A549 (cell line): ENCODE measurements around the gene KDM4B. TPM values are rescaled to one million over a fixed set of nuclear protein-coding genes. Genes with fewer than 3 reads are reported as not detected.
"Not testable (repeated sequence)": the region's sequence is repeated elsewhere in the genome, so short reads cannot be mapped to it uniquely, and the experiment has no call there.

ENCODE experiments used
- ATAC-seq, 2 experiments: fragments of 200-7000 bp in 1 of 2; fragments of >200 bp in 1 of 2; cut with Nextera tagmentation in 1 of 2; cut with Tn5 transposase in 1 of 2; 3 replicates each; pipeline versions ENCODE4 v1.8.0 to v1.9.1; 2018 to 2020; ENCODE audit warnings: mild to moderate bottlenecking in 1 of 2, moderate library complexity in 1 of 2
- CTCF ChIA-PET: fragments of 300-600 bp; sonication (Branson Sonifier 250); formaldehyde crosslinking; extraction: SDS; loops from one replicate; lab custom pipeline; 2021; ENCODE audit warnings: antibody characterized with exemption, inconsistent platforms; lab: Yijun Ruan, JAX
- POLR2A ChIA-PET: fragments of 350-600 bp; formaldehyde crosslinking; extraction: SDS; loops from one replicate; lab custom pipeline; 2021; ENCODE audit warnings: antibody characterized with exemption, inconsistent platforms; lab: Yijun Ruan, JAX
- DNase-seq, 2 experiments: peaks; one replicate each; pipeline versions ENCODE4 v3.0.0 to v3.0.0-alpha.2; 2011 to 2016; ENCODE audit warnings: low read depth in 1 of 2, low spot score in 1 of 2
- FAIRE-seq: peaks from 2 replicates; lab custom pipeline; 2011; peaks lifted over from hg19 to GRCh38; lab: Jason Lieb, UNC
- H3K27ac ChIP-seq, 2 experiments: fragments of >200 bp; sonication (Bioruptor Twin); formaldehyde crosslinking; 3 replicates each; pipeline ENCODE4 v1.5.1; 2016 to 2017
- H3K4me1 ChIP-seq: fragments of >200 bp; sonication (Bioruptor Twin); formaldehyde crosslinking; 3 replicates; pipeline ENCODE4 v1.6.1; 2016
- H3K4me2 ChIP-seq: fragments of >200 bp; sonication (Bioruptor Twin); formaldehyde crosslinking; 3 replicates; pipeline ENCODE4 v1.6.1; 2016
- H3K4me3 ChIP-seq: fragments of >200 bp; sonication (Bioruptor Twin); formaldehyde crosslinking; 3 replicates; pipeline ENCODE4 v1.5.1; 2016
- H3K9me3 ChIP-seq: fragments of >200 bp; sonication (Bioruptor Twin); formaldehyde crosslinking; 3 replicates; pipeline ENCODE4 v1.6.1; 2016
- BHLHE40 ChIP-seq: IDR thresholded peaks from 2 replicates; pipeline ENCODE4 v1.6.1; 2012; ENCODE audit warnings: low read depth, low read length, inconsistent platforms
- CEBPB ChIP-seq, 2 experiments: fragments of >200 bp in 1 of 2; sonication (Bioruptor Twin) in 1 of 2; formaldehyde crosslinking in 1 of 2; IDR thresholded peaks; 2 replicates each; pipeline ENCODE4 v1.6.1; 2012 to 2016
- ESRRA ChIP-seq: fragments of 150-350 bp; IDR thresholded peaks from 2 replicates; pipeline ENCODE4 v1.6.1; 2014; ENCODE audit warnings: mild to moderate bottlenecking, low read length, borderline replicate concordance
- FOXS1 ChIP-seq: fragments of 250-450 bp; sonication (Bioruptor Pico); IDR thresholded peaks from 2 replicates; pipeline ENCODE4 v1.5.0; 2020; ENCODE audit warnings: mild to moderate bottlenecking, moderate library complexity
- HDAC2 ChIP-seq: fragments of 200-600 bp; sonication (generic); IDR thresholded peaks from 2 replicates; pipeline ENCODE4 v1.6.1; 2016
- HOXB5 ChIP-seq: fragments of 250-450 bp; sonication (Bioruptor Pico); IDR thresholded peaks from 2 replicates; pipeline ENCODE4 v1.5.0; 2020; ENCODE audit warnings: mild to moderate bottlenecking, moderate library complexity
- JUN ChIP-seq, 2 experiments: fragments of >200 bp; sonication (Bioruptor Twin); formaldehyde crosslinking; IDR thresholded peaks; 2 replicates in 1 of 2; 3 replicates in 1 of 2; pipeline ENCODE4 v1.6.1; 2016 to 2017
- JUNB ChIP-seq: fragments of >200 bp; sonication (Bioruptor Twin); formaldehyde crosslinking; IDR thresholded peaks from 2 replicates; pipeline ENCODE4 v1.6.1; 2016
- KDM1A ChIP-seq: fragments of 200-600 bp; sonication (generic); IDR thresholded peaks from 2 replicates; pipeline ENCODE4 v1.6.1; 2016; ENCODE audit warnings: low read depth, mild to moderate bottlenecking
- KDM5A ChIP-seq: fragments of 200-600 bp; sonication (generic); IDR thresholded peaks from 2 replicates; pipeline ENCODE4 v1.6.1; 2016; ENCODE audit warnings: antibody characterized with exemption, mild to moderate bottlenecking
- NFE2L2 ChIP-seq: fragments of 150-350 bp; conservative IDR thresholded peaks from 2 replicates; pipeline ENCODE4 v1.6.1; 2014; ENCODE audit warnings: low read length
- NR3C1 ChIP-seq: fragments of >200 bp; sonication (Bioruptor Twin); formaldehyde crosslinking; IDR thresholded peaks from 3 replicates; pipeline ENCODE4 v1.6.1; 2017
- POLR2AphosphoS2 ChIP-seq: conservative IDR thresholded peaks from 2 replicates; pipeline ENCODE4 v1.6.1; 2012; ENCODE audit warnings: low read length, improper control_type of control experiment, inconsistent platforms
- RAD21 ChIP-seq, 2 experiments: fragments of >200 bp in 1 of 2; sonication (Bioruptor Twin) in 1 of 2; formaldehyde crosslinking in 1 of 2; IDR thresholded peaks in 1 of 2; conservative IDR thresholded peaks in 1 of 2; 2 replicates in 1 of 2; 3 replicates in 1 of 2; pipeline ENCODE4 v1.6.1; 2012 to 2018; ENCODE audit warnings: inconsistent platforms in 1 of 2
- RARB ChIP-seq: fragments of 250-450 bp; sonication (Bioruptor Pico); IDR thresholded peaks from 2 replicates; pipeline ENCODE4 v1.8.0; 2021; ENCODE audit warnings: mild to moderate bottlenecking, moderate library complexity
- ZFP36 ChIP-seq: fragments of 450-650 bp; IDR thresholded peaks from 2 replicates; pipeline ENCODE4 v1.6.1; 2014; ENCODE audit warnings: borderline replicate concordance; ENCODE audit not compliant: partially characterized antibody
- WGBS: methylation state at CpG from one replicate; pipeline ENCODE4 v1.1.6; 2017; ENCODE audit errors: missing lambda C conversion rate; 5-methylcytosine and 5-hydroxymethylcytosine counted together
- polyA plus RNA-seq, 4 experiments: library from polyadenylated mRNA; depleted of rRNA in 3 of 4; stranded (reverse); fragments of >200 nt; fragmentation: RNase III in 1 of 4; extraction: RNeasy Plus Mini Kit Qiagen cat#74134 plus additional on column Dnase treatment in 1 of 4; gene quantifications; 2 replicates in 3 of 4; 3 replicates in 1 of 4; pipeline ENCODE4 v1.2.3, GENCODE V29; 2011 to 2017
- TF ChIP-seq, protein P1 (sequence below): fragments of 250-450 bp; sonication (Bioruptor Pico); IDR thresholded peaks from 2 replicates; pipeline ENCODE4 v1.5.0; 2020; ENCODE audit warnings: low read depth, mild to moderate bottlenecking, moderate library complexity
- TF ChIP-seq, protein P2 (sequence below): fragments of >200 bp; sonication (Bioruptor Twin); formaldehyde crosslinking; IDR thresholded peaks from 3 replicates; pipeline ENCODE4 v1.5.1; 2016

The KDM4B gene
- polyA plus RNA-seq, 2 of the 4 experiments (the other 2 are of a cell fraction): 3.0 to 4.6 TPM

GRCh38 chr19:5191091-5191490 is 222.2 kb downstream of the KDM4B start:
- no peak for TF ChIP-seq KDM1A
- POLR2A ChIA-PET: no interaction called here
- H3K4me1 ChIP-seq: 0 out of 3 replicates have a peak, but pooled peaks cover 3% of the 10 kb centered on the region
- CTCF ChIA-PET: no interaction called here
- H3K27ac ChIP-seq: no peak overlapping the region
- DNase-seq (no peak), ATAC-seq (no peak), FAIRE-seq (no peak)
- H3K9me3 ChIP-seq: no peaks in the 10 kb centered on the region
- 83% methylated on average over 5 of the region's 5 CpGs for WGBS
- no peak overlapping the region for H3K4me3 ChIP-seq
- H3K4me2 ChIP-seq: no peak overlapping the region

DNA sequence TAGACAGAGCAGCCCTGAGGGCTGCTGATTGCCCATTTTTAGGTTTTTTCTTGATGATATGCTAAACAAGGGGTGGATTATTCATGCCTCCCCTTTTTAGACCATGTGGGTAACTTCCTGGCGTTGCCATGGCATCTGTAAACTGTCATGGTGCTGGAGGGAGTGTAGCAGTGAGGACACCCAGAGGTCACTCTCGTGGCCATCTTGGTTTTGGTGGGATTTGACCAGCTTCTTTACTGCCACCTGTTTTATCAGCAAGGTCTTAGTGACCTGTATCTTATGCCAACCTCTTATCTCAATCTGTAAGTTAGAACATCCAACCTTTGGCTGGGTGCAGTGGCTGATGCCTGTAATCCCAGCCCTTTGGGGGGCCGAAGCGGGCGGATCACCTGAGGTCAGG is 223.7 kb downstream of the KDM4B start:
- ChIA-PET CTCF (interaction anchor here (0.8 to 1.3 kb wide), 3 partner anchors 11 to 21 kb away, joined by 3 read pairs; no protein-coding TSS in a partner anchor), POLR2A (no interaction called here)
- no peaks in the 10 kb centered on the region for H3K9me3 ChIP-seq
- TF ChIP-seq NR3C1 (no peak), ZFP36 (no peak), JUN (IDR thresholded peaks at IDR 0.05) (no peak), RARB (no peak), ESRRA (no peak), JUNB (no peak), BHLHE40 (no peak), HOXB5 (CRISPR knock-in tag) (no peak), KDM5A (no peak), POLR2AphosphoS2 (no peak), NFE2L2 (no peak)
- TF ChIP-seq, protein P1, sequence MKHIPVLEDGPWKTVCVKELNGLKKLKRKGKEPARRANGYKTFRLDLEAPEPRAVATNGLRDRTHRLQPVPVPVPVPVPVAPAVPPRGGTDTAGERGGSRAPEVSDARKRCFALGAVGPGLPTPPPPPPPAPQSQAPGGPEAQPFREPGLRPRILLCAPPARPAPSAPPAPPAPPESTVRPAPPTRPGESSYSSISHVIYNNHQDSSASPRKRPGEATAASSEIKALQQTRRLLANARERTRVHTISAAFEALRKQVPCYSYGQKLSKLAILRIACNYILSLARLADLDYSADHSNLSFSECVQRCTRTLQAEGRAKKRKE: no peak
- no peak for ATAC-seq
- WGBS: 89% methylated on average over 4 of the region's 5 CpGs
- FAIRE-seq: no peak
- DNase-seq: no peak
- H3K4me1 ChIP-seq: no peaks in the 10 kb centered on the region
- H3K4me2 ChIP-seq: no peak overlapping the region
- no peak overlapping the region for H3K27ac ChIP-seq
- H3K4me3 ChIP-seq: no peak overlapping the region

GRCh38 chr19:5193192-5193591 is 224.3 kb downstream of the KDM4B start:
- peak overlapping the region in 1 of 2 experiments; percentile 48; a peak in 1 of 6 replicates for H3K27ac ChIP-seq
- TF ChIP-seq RAD21 (conservative IDR thresholded peaks at IDR 0.05 in 1 of 2, IDR thresholded peaks at IDR 0.05 in 1 of 2) (no peak), ESRRA (no peak), HDAC2 (no peak), FOXS1 (CRISPR knock-in tag) (no peak), NR3C1 (no peak), CEBPB (IDR thresholded peaks at IDR 0.05) (no peak)
- TF ChIP-seq, protein P2, sequence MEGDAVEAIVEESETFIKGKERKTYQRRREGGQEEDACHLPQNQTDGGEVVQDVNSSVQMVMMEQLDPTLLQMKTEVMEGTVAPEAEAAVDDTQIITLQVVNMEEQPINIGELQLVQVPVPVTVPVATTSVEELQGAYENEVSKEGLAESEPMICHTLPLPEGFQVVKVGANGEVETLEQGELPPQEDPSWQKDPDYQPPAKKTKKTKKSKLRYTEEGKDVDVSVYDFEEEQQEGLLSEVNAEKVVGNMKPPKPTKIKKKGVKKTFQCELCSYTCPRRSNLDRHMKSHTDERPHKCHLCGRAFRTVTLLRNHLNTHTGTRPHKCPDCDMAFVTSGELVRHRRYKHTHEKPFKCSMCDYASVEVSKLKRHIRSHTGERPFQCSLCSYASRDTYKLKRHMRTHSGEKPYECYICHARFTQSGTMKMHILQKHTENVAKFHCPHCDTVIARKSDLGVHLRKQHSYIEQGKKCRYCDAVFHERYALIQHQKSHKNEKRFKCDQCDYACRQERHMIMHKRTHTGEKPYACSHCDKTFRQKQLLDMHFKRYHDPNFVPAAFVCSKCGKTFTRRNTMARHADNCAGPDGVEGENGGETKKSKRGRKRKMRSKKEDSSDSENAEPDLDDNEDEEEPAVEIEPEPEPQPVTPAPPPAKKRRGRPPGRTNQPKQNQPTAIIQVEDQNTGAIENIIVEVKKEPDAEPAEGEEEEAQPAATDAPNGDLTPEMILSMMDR: no peak
- H3K4me1 ChIP-seq: no peaks in the 10 kb centered on the region
- DNase-seq: no peak
- ATAC-seq: no peak
- ChIA-PET POLR2A (no interaction called here), CTCF (interaction anchor here (0.8 to 1.3 kb wide), 2 partner anchors 12 to 20 kb away, joined by 3 read pairs; no protein-coding TSS in a partner anchor)
- H3K4me3 ChIP-seq: no peak overlapping the region
- no peaks in the 10 kb centered on the region for H3K9me3 ChIP-seq
- no peak overlapping the region for H3K4me2 ChIP-seq
- WGBS: 77% methylated on average over 4 of the region's 7 CpGs
- FAIRE-seq: no peak

GRCh38 chr19:5194641-5195040 is 225.7 kb downstream of the KDM4B start:
- ChIA-PET CTCF (interaction anchor here (1.5 to 1.8 kb wide), 2 partner anchors 24 to 146 kb away, joined by 5 read pairs; no protein-coding TSS in a partner anchor), POLR2A (no interaction called here)
- no peak for TF ChIP-seq JUNB
- no peak overlapping the region for H3K4me2 ChIP-seq
- no peak overlapping the region for H3K27ac ChIP-seq
- no peak for ATAC-seq
- DNase-seq: no peak
- 83% methylated on average over 4 of the region's 4 CpGs for WGBS
- no peaks in the 10 kb centered on the region for H3K4me1 ChIP-seq
- no peak for FAIRE-seq
- no peak overlapping the region for H3K4me3 ChIP-seq
- no peaks in the 10 kb centered on the region for H3K9me3 ChIP-seq

GRCh38 chr19:5195587-5195986 is 226.7 kb downstream of the KDM4B start:
- H3K9me3 ChIP-seq, ATAC-seq, FAIRE-seq, H3K4me3 ChIP-seq, POLR2A ChIA-PET, H3K4me1 ChIP-seq, H3K4me2 ChIP-seq, H3K27ac ChIP-seq, DNase-seq: not testable (repeated sequence)
- 48% methylated on average over 2 of the region's 3 CpGs for WGBS
- CTCF ChIA-PET: interaction anchor here (1.5 to 1.8 kb wide), 2 partner anchors 25 to 147 kb away, joined by 5 read pairs; no protein-coding TSS in a partner anchor
